GM12864 (cell line): ENCODE measurements around the gene CDH11.

Source experiments
- DNase-seq: peaks from one replicate; pipeline ENCODE4 v3.0.0-alpha.2; 2011; ENCODE audit warnings: low read depth
- H3K4me3 ChIP-seq: 2 replicates; pipeline ENCODE4 v1.5.1; 2011; ENCODE audit warnings: mild to moderate bottlenecking, low read depth, low read length, control low read depth
- TF ChIP-seq, protein P1 (sequence below): IDR thresholded peaks from 2 replicates; pipeline ENCODE4 v1.5.1; 2011; ENCODE audit warnings: low read depth, mild to moderate bottlenecking, moderate library complexity, low read length, control low read depth, inconsistent platforms; ENCODE audit errors: missing control alignments

The CDH11 gene

DNA sequence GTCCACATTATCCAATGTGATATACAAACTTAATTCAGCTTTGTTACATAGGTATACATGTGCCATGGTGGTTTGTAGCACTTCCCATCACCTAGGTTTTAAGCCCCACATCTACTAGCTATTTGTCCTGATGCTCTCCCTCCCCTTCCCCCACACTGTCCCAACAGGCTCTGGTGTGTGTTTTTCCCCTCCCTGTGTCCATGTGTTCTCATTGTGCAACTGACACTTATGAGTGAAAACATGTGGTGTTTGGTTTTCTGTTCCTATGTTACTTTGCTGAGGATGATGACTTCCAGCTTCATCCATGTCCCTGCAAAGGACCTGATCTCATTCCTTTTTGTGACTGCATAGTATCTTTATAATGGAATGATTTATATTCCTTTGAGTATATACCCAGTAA lies 196.7 kb downstream of the CDH11 start:
- H3K4me3 ChIP-seq, result no peak overlapping the region
- TF ChIP-seq, protein P1, sequence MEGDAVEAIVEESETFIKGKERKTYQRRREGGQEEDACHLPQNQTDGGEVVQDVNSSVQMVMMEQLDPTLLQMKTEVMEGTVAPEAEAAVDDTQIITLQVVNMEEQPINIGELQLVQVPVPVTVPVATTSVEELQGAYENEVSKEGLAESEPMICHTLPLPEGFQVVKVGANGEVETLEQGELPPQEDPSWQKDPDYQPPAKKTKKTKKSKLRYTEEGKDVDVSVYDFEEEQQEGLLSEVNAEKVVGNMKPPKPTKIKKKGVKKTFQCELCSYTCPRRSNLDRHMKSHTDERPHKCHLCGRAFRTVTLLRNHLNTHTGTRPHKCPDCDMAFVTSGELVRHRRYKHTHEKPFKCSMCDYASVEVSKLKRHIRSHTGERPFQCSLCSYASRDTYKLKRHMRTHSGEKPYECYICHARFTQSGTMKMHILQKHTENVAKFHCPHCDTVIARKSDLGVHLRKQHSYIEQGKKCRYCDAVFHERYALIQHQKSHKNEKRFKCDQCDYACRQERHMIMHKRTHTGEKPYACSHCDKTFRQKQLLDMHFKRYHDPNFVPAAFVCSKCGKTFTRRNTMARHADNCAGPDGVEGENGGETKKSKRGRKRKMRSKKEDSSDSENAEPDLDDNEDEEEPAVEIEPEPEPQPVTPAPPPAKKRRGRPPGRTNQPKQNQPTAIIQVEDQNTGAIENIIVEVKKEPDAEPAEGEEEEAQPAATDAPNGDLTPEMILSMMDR, result no peak
- no peak for DNase-seq

DNA sequence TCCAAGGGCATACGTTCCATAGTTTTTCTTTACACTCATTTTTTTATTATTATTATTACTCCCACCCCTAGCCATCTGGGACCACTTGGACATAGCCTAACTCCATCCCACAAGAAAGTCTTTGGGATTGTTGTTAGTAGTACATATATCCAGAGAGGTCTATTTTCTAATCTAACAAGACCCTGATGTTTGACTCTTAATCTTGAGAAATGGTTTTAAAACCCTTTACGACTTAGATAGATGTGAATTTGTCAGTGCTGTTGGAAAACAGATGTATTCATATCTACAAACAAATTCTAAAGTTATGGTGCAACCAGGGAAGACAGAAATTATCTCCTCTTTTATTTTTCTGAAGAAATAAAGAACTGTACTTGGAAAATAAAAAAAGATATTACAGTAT lies 197.8 kb downstream of the CDH11 start:
- TF ChIP-seq, protein P1, result no peak
- DNase-seq, result no peak
- no peak overlapping the region for H3K4me3 ChIP-seq

DNA sequence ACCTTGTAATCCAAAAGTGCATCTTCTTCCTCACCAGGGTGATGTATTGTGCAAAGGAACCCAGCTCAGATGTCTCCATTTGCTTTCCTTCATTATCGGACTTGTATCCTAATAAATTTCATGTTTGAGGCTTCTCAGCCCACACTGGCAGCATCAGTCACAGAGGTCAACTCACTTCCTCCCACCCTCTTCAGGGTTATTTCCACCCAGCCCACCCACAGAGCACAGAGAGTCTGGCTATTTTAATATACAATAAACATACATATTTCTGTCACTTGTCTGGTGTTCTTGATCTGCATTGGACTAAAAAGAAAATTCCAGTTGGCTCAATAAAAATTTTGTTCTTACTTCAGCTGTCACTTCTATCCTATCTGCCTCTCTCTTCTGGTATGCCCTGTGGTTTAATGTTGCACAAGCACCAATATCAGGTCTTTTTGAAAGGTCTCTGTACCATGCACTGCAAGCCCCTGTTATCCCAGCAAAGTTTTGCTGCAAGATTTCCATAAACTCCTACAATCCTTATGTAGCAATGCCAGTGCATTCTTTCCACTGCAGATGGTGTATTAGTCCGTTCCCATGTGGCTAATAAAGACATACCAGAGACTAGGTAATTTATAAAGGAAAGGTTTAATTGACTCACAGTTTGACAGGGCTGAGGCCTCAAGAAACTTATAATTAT lies 201.8 kb downstream of the CDH11 start:
- DNase-seq, result no peak
- H3K4me3 ChIP-seq, result no peak overlapping the region
- TF ChIP-seq, protein P1, result no peak

DNA sequence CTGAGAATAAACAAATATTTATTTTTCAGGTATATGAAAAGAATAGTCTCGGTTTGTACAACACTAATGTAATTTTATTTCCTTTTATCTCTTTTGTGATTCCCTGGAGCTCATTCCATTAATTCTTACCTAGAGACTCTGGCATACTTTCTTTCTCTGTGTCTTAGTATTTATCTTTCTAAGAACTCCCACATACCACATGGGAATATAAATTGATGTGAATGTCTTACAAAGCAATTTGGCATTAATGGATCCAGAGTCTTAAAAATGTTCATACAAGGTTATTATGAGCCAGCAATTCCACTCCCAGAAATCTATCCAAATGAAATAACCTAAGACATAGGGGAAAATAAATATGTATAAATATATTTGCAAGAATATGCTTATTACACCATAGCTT lies 202.7 kb downstream of the CDH11 start:
- no peak for DNase-seq
- no peak overlapping the region for H3K4me3 ChIP-seq
- TF ChIP-seq, protein P1, result no peak

DNA sequence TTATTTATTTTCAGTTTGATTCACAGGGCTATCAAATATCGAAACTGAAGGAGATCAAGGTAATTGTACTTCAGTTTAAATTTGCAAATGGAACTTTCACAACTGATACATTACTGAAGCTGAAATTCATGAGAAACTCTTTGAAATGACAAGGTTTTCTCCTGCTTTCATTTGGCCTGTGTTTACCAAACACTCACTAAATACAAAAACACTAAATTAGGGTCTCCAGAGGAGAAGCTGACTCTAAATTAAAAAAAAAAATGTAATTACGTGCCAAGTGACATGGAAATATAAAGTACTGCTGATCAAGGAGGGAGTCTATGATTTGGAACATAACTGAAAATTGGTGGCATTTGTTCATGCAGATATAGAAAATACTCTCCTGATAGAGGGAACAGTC lies 205.8 kb downstream of the CDH11 start:
- no peak for DNase-seq
- TF ChIP-seq, protein P1, result no peak

DNA sequence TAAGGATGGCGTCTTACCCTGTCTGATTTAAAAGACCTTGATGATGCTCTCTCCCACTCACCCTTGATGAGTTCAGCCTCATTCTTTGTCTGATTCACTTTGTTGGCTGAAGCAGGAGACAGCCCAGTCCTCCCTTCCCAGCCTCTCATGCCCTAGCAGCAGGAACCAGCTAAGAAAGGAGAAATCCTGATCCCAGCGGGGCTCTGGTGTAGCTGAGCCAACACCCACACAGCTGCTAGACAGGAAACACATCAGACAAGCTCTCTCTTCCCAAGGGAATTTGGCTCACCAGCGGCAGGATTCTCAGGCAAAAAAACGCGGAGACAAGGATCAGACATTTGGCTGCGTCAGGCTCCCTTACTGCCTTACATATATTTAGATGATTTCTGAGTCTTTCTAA lies 211.5 kb downstream of the CDH11 start:
- DNase-seq, result no peak
- no peak overlapping the region for H3K4me3 ChIP-seq
- TF ChIP-seq, protein P1, result no peak

More for the DNA sequence above, 205.8 kb downstream of the CDH11 start:
- H3K4me3 ChIP-seq, result no peak overlapping the region

DNA sequence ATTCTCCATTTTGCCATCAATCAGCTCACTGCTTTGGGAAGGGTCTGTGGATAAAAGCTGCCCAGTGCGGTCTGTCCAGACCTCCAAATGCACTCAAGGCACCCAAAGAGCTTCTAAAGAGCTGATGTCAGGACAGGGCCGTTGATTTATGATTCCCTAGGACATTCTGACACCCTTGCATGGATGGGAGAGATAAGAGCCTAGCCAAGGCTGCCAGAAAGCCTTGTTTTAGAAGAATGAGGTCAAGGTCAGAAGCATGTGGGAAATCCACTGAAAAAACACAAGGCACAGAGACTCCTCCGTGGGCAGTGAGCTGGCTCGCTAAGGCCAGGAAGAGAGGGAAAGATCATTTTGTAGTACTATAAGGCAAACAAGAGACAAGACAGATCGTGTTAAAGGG lies 214.0 kb downstream of the CDH11 start:
- no peak for DNase-seq
- TF ChIP-seq, protein P1, result no peak

More for the DNA sequence above, 214.0 kb downstream of the CDH11 start:
- H3K4me3 ChIP-seq, result no peak overlapping the region
